Measurements from ENCODE around the gene SNAI1.

GRCh38 chr20:49990271-49990720 is 7.5 kb downstream of the SNAI1 start:
- TF ChIP-seq, protein P1, sequence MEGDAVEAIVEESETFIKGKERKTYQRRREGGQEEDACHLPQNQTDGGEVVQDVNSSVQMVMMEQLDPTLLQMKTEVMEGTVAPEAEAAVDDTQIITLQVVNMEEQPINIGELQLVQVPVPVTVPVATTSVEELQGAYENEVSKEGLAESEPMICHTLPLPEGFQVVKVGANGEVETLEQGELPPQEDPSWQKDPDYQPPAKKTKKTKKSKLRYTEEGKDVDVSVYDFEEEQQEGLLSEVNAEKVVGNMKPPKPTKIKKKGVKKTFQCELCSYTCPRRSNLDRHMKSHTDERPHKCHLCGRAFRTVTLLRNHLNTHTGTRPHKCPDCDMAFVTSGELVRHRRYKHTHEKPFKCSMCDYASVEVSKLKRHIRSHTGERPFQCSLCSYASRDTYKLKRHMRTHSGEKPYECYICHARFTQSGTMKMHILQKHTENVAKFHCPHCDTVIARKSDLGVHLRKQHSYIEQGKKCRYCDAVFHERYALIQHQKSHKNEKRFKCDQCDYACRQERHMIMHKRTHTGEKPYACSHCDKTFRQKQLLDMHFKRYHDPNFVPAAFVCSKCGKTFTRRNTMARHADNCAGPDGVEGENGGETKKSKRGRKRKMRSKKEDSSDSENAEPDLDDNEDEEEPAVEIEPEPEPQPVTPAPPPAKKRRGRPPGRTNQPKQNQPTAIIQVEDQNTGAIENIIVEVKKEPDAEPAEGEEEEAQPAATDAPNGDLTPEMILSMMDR (IDR thresholded peaks at IDR 0.05), result no peak
- no peak for TF ChIP-seq REST (IDR thresholded peaks at IDR 0.05; ENCODE audit: insufficient read depth in 1 of 2, low read depth in 2 of 2, low read length in 1 of 2)
- TF ChIP-seq POLR2AphosphoS5 (IDR thresholded peaks at IDR 0.05; ENCODE audit: low read depth, low read length), result no peak

Measured in Panc1 (cell line).